ENCODE data around the gene DENND1A. TPM values are rescaled to one million over a fixed set of nuclear protein-coding genes. Genes with fewer than 3 reads are reported as not detected.
"Not testable (repeated sequence)": the region's sequence is repeated elsewhere in the genome, so short reads cannot be mapped to it uniquely, and the experiment has no call there.

DENND1A gene
- total RNA-seq, 1 donor from 2014 or later: 12.7 TPM

DNA sequence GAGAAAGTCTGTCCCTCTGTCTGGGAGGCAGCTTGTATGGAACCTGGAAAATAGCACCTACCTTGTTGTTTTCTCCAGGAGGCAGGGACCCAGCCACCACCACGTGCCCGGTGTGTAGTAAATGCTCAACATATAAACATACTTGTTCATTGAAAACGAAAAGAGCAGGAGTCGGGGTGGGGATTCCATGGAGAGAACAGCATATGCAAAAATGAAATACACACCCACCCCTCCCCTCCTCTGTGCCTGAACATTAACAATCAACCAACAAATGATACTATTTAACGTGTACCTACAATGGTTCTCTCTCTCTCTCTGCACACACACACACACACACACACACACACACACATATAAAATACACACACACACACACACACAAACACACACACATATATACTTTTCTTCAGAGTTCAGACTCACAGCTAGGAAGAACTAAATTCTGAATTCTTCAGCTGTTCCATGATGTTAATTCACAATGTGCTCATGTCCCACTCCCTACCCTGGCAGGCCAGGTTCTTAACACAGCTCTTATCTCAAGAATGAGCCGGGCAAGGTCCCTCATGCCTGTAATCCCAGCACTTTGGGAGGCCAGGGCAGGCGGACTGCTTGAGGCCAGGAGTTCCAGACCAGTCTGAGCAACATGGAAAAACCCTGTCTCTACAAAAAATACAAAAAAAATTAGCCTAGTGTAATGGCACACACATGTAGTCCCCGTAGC lies 16.3 kb upstream of the DENND1A start:
- H2AFZ ChIP-seq (ENCODE audit: low read depth, low read length): no peak overlapping the region
- Mint-ChIP-seq H3K27me3 (ENCODE audit: low read depth, unreplicated experiment) (peaks cover 19% of the 10 kb centered on the region), H3K27ac (ENCODE audit: unreplicated experiment) (no peak overlapping the region), H3K36me3 (ENCODE audit: low read depth, unreplicated experiment) (no peaks in the 10 kb centered on the region), H3K4me3 (ENCODE audit: unreplicated experiment) (no peak overlapping the region), H3K9me3 (ENCODE audit: unreplicated experiment) (peaks cover 5% of the 10 kb centered on the region), H3K4me1 (ENCODE audit: low read depth, unreplicated experiment) (no peaks in the 10 kb centered on the region)
- no peaks in the 10 kb centered on the region for H4K20me1 ChIP-seq (ENCODE audit: insufficient read depth, low read length)
- no peak overlapping the region for H3K4me2 ChIP-seq (ENCODE audit: low read length)
- H3K9ac ChIP-seq (ENCODE audit: low read length): no peak overlapping the region
- FAIRE-seq: no peak
- peaks cover 6% of the 10 kb centered on the region for H3K27me3 ChIP-seq (ENCODE audit: insufficient read depth, low read length)
- no peaks in the 10 kb centered on the region for H3K36me3 ChIP-seq (ENCODE audit: insufficient read depth, low read length)
- H3K4me3 ChIP-seq (ENCODE audit: insufficient read depth, low read depth, low read length): no peak overlapping the region
- H3K4me1 ChIP-seq (ENCODE audit: insufficient read depth, low read length): no peaks in the 10 kb centered on the region
- DNase-seq (ENCODE audit: low read depth): no peak
- TF ChIP-seq, protein P1, sequence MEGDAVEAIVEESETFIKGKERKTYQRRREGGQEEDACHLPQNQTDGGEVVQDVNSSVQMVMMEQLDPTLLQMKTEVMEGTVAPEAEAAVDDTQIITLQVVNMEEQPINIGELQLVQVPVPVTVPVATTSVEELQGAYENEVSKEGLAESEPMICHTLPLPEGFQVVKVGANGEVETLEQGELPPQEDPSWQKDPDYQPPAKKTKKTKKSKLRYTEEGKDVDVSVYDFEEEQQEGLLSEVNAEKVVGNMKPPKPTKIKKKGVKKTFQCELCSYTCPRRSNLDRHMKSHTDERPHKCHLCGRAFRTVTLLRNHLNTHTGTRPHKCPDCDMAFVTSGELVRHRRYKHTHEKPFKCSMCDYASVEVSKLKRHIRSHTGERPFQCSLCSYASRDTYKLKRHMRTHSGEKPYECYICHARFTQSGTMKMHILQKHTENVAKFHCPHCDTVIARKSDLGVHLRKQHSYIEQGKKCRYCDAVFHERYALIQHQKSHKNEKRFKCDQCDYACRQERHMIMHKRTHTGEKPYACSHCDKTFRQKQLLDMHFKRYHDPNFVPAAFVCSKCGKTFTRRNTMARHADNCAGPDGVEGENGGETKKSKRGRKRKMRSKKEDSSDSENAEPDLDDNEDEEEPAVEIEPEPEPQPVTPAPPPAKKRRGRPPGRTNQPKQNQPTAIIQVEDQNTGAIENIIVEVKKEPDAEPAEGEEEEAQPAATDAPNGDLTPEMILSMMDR (IDR thresholded peaks at IDR 0.05; ENCODE audit: insufficient read depth, low read depth, low read length): no peak
- TF ChIP-seq EZH2 (IDR thresholded peaks at IDR 0.05; ENCODE audit: insufficient read depth, low read length): no peak
- H3K27ac ChIP-seq (ENCODE audit: low read depth, low read length): no peak overlapping the region
- no peaks in the 10 kb centered on the region for H3K9me3 ChIP-seq (ENCODE audit: insufficient read depth, low read depth, low read length)
- no peaks in the 10 kb centered on the region for H3K79me2 ChIP-seq (ENCODE audit: insufficient read depth, low read length)

- Histone ChIP-seq H4K20me1 (ENCODE audit: insufficient read depth, low read length) (no peaks in the 10 kb centered on the region), H3K79me2 (ENCODE audit: insufficient read depth, low read length) (no peaks in the 10 kb centered on the region), H3K36me3 (ENCODE audit: insufficient read depth, low read length) (no peaks in the 10 kb centered on the region), H3K4me3 (ENCODE audit: insufficient read depth, low read depth, low read length) (no peak overlapping the region), H3K27ac (ENCODE audit: low read depth, low read length) (no peak overlapping the region), H2AFZ (ENCODE audit: low read depth, low read length) (no peak overlapping the region), H3K4me2 (ENCODE audit: low read length) (no peak overlapping the region), H3K27me3 (ENCODE audit: insufficient read depth, low read length) (peaks cover 6% of the 10 kb centered on the region), H3K9me3 (ENCODE audit: insufficient read depth, low read depth, low read length) (no peaks in the 10 kb centered on the region), H3K9ac (ENCODE audit: low read length) (no peak overlapping the region), H3K4me1 (ENCODE audit: insufficient read depth, low read length) (no peaks in the 10 kb centered on the region)
- H3K27me3 Mint-ChIP-seq (ENCODE audit: low read depth, unreplicated experiment): peaks cover 16% of the 10 kb centered on the region
- H3K27ac Mint-ChIP-seq (ENCODE audit: unreplicated experiment): no peak overlapping the region
- TF ChIP-seq, protein P1 (IDR thresholded peaks at IDR 0.05; ENCODE audit: insufficient read depth, low read depth, low read length): no peak
- no peak for TF ChIP-seq EZH2 (IDR thresholded peaks at IDR 0.05; ENCODE audit: insufficient read depth, low read length)
- FAIRE-seq (no peak), DNase-seq (ENCODE audit: low read depth) (no peak)
- H3K4me3 Mint-ChIP-seq (ENCODE audit: unreplicated experiment): no peak overlapping the region
- H3K36me3 Mint-ChIP-seq (ENCODE audit: low read depth, unreplicated experiment): no peaks in the 10 kb centered on the region
- peaks cover 5% of the 10 kb centered on the region for H3K9me3 Mint-ChIP-seq (ENCODE audit: unreplicated experiment)
- H3K4me1 Mint-ChIP-seq (ENCODE audit: low read depth, unreplicated experiment): no peaks in the 10 kb centered on the region
These were observed 15.6 kb upstream of the DENND1A start for GRCh38 chr9:123945532-123945931.

GRCh38 chr9:123944464-123944863 lies 14.5 kb upstream of the DENND1A start:
- not testable (repeated sequence) for H3K36me3 ChIP-seq (ENCODE audit: insufficient read depth, low read length); H3K27me3 ChIP-seq (ENCODE audit: insufficient read depth, low read length); H3K9ac ChIP-seq (ENCODE audit: low read length); H3K4me3 ChIP-seq (ENCODE audit: insufficient read depth, low read depth, low read length); H3K9me3 ChIP-seq (ENCODE audit: insufficient read depth, low read depth, low read length); H2AFZ ChIP-seq (ENCODE audit: low read depth, low read length); H3K79me2 ChIP-seq (ENCODE audit: insufficient read depth, low read length); H3K4me1 ChIP-seq (ENCODE audit: insufficient read depth, low read length); H3K27ac ChIP-seq (ENCODE audit: low read depth, low read length); H3K27ac Mint-ChIP-seq (ENCODE audit: unreplicated experiment); DNase-seq (ENCODE audit: low read depth); H3K9me3 Mint-ChIP-seq (ENCODE audit: unreplicated experiment); H3K4me1 Mint-ChIP-seq (ENCODE audit: low read depth, unreplicated experiment); H3K4me2 ChIP-seq (ENCODE audit: low read length); H4K20me1 ChIP-seq (ENCODE audit: insufficient read depth, low read length); FAIRE-seq; H3K36me3 Mint-ChIP-seq (ENCODE audit: low read depth, unreplicated experiment); H3K4me3 Mint-ChIP-seq (ENCODE audit: unreplicated experiment)
- peaks cover 18% of the 10 kb centered on the region for H3K27me3 Mint-ChIP-seq (ENCODE audit: low read depth, unreplicated experiment)

Measured in astrocyte (in vitro differentiated cells and primary cell).